Loucy (cell line): ENCODE data around the gene FMO3.

Experiments
- H2AFZ ChIP-seq: fragments of 200-600 bp; sonication (generic); 2 replicates; pipeline ENCODE4 v1.6.0; 2016; ENCODE audit warnings: antibody characterized with exemption, mild to moderate bottlenecking, low read length, moderate library complexity
- H3F3A ChIP-seq: fragments of 200-600 bp; 2 replicates; pipeline ENCODE4 v1.6.0; 2016; ENCODE audit warnings: antibody characterized with exemption, low read depth, mild to moderate bottlenecking
- H3K27me3 ChIP-seq: fragments of 200-600 bp; sonication (generic); 2 replicates; pipeline ENCODE4 v1.6.1; 2014; ENCODE audit warnings: low read length, mild to moderate bottlenecking; ENCODE audit not compliant: insufficient read depth, poor library complexity, severe bottlenecking
- H3K36me3 ChIP-seq: fragments of 200-600 bp; sonication (generic); 2 replicates; pipeline ENCODE4 v1.6.1; 2016; ENCODE audit warnings: low read length; ENCODE audit not compliant: insufficient read depth
- H3K4me1 ChIP-seq: fragments of 200-600 bp; sonication (generic); 2 replicates; pipeline ENCODE4 v1.5.1; 2014; ENCODE audit warnings: low read length, mild to moderate bottlenecking; ENCODE audit not compliant: insufficient read depth, poor library complexity, severe bottlenecking
- H3K4me2 ChIP-seq: fragments of 200-600 bp; sonication (generic); 2 replicates; pipeline ENCODE4 v1.6.0; 2014; ENCODE audit warnings: antibody characterized with exemption, low read length, low read depth, mild to moderate bottlenecking; ENCODE audit not compliant: poor library complexity, severe bottlenecking
- H3K4me3 ChIP-seq: fragments of 200-600 bp; sonication (generic); 2 replicates; pipeline ENCODE4 v1.5.1; 2014; ENCODE audit warnings: low read length, mild to moderate bottlenecking, mixed read lengths; ENCODE audit not compliant: poor library complexity, severe bottlenecking
- H3K79me2 ChIP-seq: fragments of 200-600 bp; sonication (generic); 2 replicates; pipeline ENCODE4 v1.6.1; 2014; ENCODE audit warnings: low read length; ENCODE audit not compliant: insufficient read depth
- H3K9ac ChIP-seq: fragments of 200-600 bp; sonication (generic); 2 replicates; pipeline ENCODE4 v1.6.0; 2014; ENCODE audit warnings: mild to moderate bottlenecking, low read depth, low read length, moderate library complexity; ENCODE audit not compliant: poor library complexity, severe bottlenecking
- H3K9me2 ChIP-seq: fragments of 200-600 bp; sonication (generic); replicated peaks from 2 replicates; pipeline ENCODE4 v1.6.1; 2016; ENCODE audit warnings: low read depth, low read length, mixed read lengths
- H3K9me3 ChIP-seq: fragments of 200-600 bp; sonication (generic); 2 replicates; pipeline ENCODE4 v1.6.1; 2014; ENCODE audit warnings: mild to moderate bottlenecking, antibody characterized with exemption, low read length, low read depth; ENCODE audit not compliant: insufficient read depth
- H4K20me1 ChIP-seq: fragments of 200-600 bp; sonication (generic); 2 replicates; pipeline ENCODE4 v1.6.0; 2014; ENCODE audit warnings: antibody characterized with exemption, low read length, mild to moderate bottlenecking; ENCODE audit not compliant: insufficient read depth, poor library complexity, severe bottlenecking
- CTCF ChIP-seq: fragments of 200-600 bp; sonication (generic); conservative IDR thresholded peaks from 2 replicates; pipeline ENCODE4 v1.5.1; 2014; ENCODE audit warnings: mild to moderate bottlenecking, antibody characterized with exemption, low read length
- EZH2phosphoT487 ChIP-seq: fragments of 200-600 bp; IDR thresholded peaks from 2 replicates; pipeline ENCODE4 v1.6.1; 2018; ENCODE audit warnings: antibody characterized with exemption, mild to moderate bottlenecking, moderate library complexity, borderline replicate concordance

FMO3 gene

GRCh38 chr1:171126504-171126903 lies 35.8 kb downstream of the FMO3 start:
- H3K9me3 ChIP-seq = no peaks in the 10 kb centered on the region
- H3K4me1 ChIP-seq = no peaks in the 10 kb centered on the region
- no peak overlapping the region for H3K4me3 ChIP-seq
- no peaks in the 10 kb centered on the region for H3F3A ChIP-seq
- no peak overlapping the region for H2AFZ ChIP-seq
- no peak overlapping the region for H3K4me2 ChIP-seq
- H4K20me1 ChIP-seq = no peaks in the 10 kb centered on the region
- H3K9ac ChIP-seq = no peak overlapping the region
- H3K36me3 ChIP-seq = no peaks in the 10 kb centered on the region
- no peaks in the 10 kb centered on the region for H3K79me2 ChIP-seq
- no peaks in the 10 kb centered on the region for H3K9me2 ChIP-seq
- H3K27me3 ChIP-seq = no peaks in the 10 kb centered on the region
- TF ChIP-seq EZH2phosphoT487 (no peak), CTCF (no peak)

DNA sequence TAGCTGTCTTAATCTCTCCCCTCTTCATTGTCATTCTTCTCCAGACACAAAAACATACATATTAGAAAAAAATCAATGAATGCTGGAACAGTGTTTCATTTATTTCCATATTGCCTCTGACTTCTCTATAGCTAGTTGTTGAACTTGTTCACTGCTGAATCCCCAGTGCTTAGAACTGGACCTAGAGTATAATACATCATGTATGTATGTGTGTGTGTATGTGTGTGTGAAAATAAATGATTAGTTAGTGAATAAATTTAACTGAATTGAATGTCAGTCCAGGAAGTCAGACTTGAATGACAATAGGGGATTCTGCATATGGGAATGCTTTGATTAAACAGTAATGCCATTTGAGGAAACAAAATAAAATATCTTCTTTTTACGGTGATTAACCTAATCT lies 36.4 kb downstream of the FMO3 start:
- H3F3A ChIP-seq = no peaks in the 10 kb centered on the region
- no peaks in the 10 kb centered on the region for H3K4me1 ChIP-seq
- no peaks in the 10 kb centered on the region for H4K20me1 ChIP-seq
- H3K79me2 ChIP-seq = no peaks in the 10 kb centered on the region
- H3K9me3 ChIP-seq = no peaks in the 10 kb centered on the region
- no peak overlapping the region for H3K4me3 ChIP-seq
- no peaks in the 10 kb centered on the region for H3K36me3 ChIP-seq
- H3K4me2 ChIP-seq = no peak overlapping the region
- no peak overlapping the region for H2AFZ ChIP-seq
- H3K9me2 ChIP-seq = no peaks in the 10 kb centered on the region
- H3K27me3 ChIP-seq = no peaks in the 10 kb centered on the region
- no peak for TF ChIP-seq EZH2phosphoT487
- TF ChIP-seq CTCF = no peak
- H3K9ac ChIP-seq = no peak overlapping the region

DNA sequence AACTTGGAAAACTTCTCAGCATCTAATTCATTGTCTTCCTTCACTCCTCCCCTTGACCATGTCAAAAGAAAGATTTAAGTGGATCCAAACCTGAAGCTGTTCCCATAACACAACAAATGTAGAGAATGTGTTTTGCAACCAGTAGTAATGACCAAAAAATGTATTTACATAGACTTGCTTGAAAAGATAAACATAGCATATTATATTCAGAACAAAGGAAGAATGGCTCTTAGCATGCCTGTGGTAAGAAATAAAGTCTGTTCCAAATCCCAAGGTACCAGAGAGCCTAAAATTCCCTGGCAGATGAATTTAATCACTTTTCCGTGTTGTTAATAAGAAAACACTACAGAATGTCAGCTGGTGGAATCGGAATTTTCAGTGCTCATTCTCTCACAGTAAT lies 36.8 kb downstream of the FMO3 start:
- TF ChIP-seq CTCF (no peak), EZH2phosphoT487 (no peak)
- no peak overlapping the region for H3K4me2 ChIP-seq
- H3K27me3 ChIP-seq = no peaks in the 10 kb centered on the region
- H3K36me3 ChIP-seq = no peaks in the 10 kb centered on the region
- no peaks in the 10 kb centered on the region for H3K9me2 ChIP-seq
- no peak overlapping the region for H3K9ac ChIP-seq
- H3F3A ChIP-seq = no peaks in the 10 kb centered on the region
- no peaks in the 10 kb centered on the region for H3K9me3 ChIP-seq
- H3K79me2 ChIP-seq = no peaks in the 10 kb centered on the region
- H2AFZ ChIP-seq = no peak overlapping the region
- H4K20me1 ChIP-seq = no peaks in the 10 kb centered on the region
- no peaks in the 10 kb centered on the region for H3K4me1 ChIP-seq
- H3K4me3 ChIP-seq = no peak overlapping the region
